ENCODE data around the gene MSH5. TPM values are rescaled to one million over a fixed set of nuclear protein-coding genes. Genes with fewer than 3 reads are reported as not detected.

Gene MSH5
- total and polyA plus RNA-seq, 9 of the 15 experiments (the other 6 are each of a cell fraction or from before 2014, with no cell fraction given): 12.5 to 104 (median 46.6) TPM

DNA sequence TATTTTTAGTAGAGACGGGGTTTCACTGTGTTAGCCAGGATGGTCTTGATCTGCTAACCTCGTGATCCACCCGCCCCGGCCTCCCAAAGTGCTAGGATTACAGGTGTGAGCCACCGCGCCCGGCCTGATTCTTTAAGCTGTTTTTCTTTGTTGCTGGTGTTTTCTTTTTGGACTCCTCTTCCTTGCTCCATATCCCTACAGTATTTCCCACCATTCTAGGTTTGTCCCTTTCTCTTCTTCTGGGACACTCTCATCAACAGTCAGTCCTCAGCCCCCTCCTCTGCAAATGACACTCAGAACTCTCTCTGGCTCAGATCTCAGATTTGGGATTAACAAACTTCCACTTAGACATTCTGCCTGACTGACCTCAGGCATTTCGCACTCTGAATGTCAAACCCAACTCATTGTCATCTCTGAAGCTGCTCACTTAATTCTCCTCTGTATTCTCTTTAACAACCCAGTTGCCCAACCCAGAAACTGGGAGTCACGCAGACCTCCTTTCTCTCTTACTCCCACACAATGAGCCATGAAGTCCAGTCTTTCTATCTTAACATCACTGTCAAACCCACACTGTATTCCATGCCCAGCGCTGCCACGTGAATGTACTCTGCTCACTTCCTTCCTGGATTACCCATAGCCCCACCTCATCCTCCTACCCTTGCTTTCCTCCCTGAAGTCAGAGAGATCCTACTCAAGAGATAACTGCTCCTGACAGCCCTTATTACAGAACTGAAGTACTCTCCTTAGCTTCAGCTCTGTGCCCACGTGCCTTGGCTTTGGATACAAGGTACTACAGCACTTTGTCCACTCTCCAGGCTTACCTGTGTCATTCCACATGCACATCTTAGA, 14.1 kb upstream of the MSH5 start (continued):
- TF ChIP-seq POU5F1 (IDR thresholded peaks at IDR 0.05; ENCODE audit: borderline replicate concordance, low read depth, low read length, partially characterized antibody): no peak
- TF ChIP-seq CTBP1 (IDR thresholded peaks at IDR 0.05; ENCODE audit: borderline replicate concordance): peak; percentile 68
- TF ChIP-seq MEF2A (IDR thresholded peaks at IDR 0.05; ENCODE audit: control insufficient read depth, low read depth, low read length): no peak
- no peak for TF ChIP-seq SP1 (CRISPR knock-in tag; IDR thresholded peaks at IDR 0.05)
- peak; percentile 83 for TF ChIP-seq MYNN (IDR thresholded peaks at IDR 0.05)
- no peak for TF ChIP-seq MYNN (CRISPR knock-in tag; IDR thresholded peaks at IDR 0.05)
- TF ChIP-seq PREB (CRISPR knock-in tag; IDR thresholded peaks at IDR 0.05): no peak
- peak; percentile 50; the same call in 1 of the 2 replicates for TF ChIP-seq HINFP (tag; conservative IDR thresholded peaks at IDR 0.05; ENCODE audit: low read depth)
- no peak for TF ChIP-seq U2AF1 (optimal IDR thresholded peaks at IDR 0.05; ENCODE audit: low read depth, low read length)
- peak; percentile 40 for TF ChIP-seq CREBBP (IDR thresholded peaks at IDR 0.05; ENCODE audit: low read depth, low read length)
- TF ChIP-seq SAFB (IDR thresholded peaks at IDR 0.05; ENCODE audit: borderline replicate concordance, low read depth, low read length): no peak
- TF ChIP-seq, protein P1, sequence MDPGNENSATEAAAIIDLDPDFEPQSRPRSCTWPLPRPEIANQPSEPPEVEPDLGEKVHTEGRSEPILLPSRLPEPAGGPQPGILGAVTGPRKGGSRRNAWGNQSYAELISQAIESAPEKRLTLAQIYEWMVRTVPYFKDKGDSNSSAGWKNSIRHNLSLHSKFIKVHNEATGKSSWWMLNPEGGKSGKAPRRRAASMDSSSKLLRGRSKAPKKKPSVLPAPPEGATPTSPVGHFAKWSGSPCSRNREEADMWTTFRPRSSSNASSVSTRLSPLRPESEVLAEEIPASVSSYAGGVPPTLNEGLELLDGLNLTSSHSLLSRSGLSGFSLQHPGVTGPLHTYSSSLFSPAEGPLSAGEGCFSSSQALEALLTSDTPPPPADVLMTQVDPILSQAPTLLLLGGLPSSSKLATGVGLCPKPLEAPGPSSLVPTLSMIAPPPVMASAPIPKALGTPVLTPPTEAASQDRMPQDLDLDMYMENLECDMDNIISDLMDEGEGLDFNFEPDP (CRISPR knock-in tag; IDR thresholded peaks at IDR 0.05): no peak
- TF ChIP-seq RNF2 (IDR thresholded peaks at IDR 0.05): no peak
- no peak for TF ChIP-seq ILF3 (IDR thresholded peaks at IDR 0.05; ENCODE audit: borderline replicate concordance)
- peak in 1 of 2 experiments; percentile 84; a peak in 2 of 4 replicates for TF ChIP-seq TEAD1 (CRISPR knock-in tag; IDR thresholded peaks at IDR 0.05)
- peak; percentile 78; the same call in 1 of the 2 replicates for TF ChIP-seq NR2F6 (CRISPR knock-in tag; IDR thresholded peaks at IDR 0.05)
- TF ChIP-seq NBN (IDR thresholded peaks at IDR 0.05; ENCODE audit: low read depth): no peak
- TF ChIP-seq, protein P2, sequence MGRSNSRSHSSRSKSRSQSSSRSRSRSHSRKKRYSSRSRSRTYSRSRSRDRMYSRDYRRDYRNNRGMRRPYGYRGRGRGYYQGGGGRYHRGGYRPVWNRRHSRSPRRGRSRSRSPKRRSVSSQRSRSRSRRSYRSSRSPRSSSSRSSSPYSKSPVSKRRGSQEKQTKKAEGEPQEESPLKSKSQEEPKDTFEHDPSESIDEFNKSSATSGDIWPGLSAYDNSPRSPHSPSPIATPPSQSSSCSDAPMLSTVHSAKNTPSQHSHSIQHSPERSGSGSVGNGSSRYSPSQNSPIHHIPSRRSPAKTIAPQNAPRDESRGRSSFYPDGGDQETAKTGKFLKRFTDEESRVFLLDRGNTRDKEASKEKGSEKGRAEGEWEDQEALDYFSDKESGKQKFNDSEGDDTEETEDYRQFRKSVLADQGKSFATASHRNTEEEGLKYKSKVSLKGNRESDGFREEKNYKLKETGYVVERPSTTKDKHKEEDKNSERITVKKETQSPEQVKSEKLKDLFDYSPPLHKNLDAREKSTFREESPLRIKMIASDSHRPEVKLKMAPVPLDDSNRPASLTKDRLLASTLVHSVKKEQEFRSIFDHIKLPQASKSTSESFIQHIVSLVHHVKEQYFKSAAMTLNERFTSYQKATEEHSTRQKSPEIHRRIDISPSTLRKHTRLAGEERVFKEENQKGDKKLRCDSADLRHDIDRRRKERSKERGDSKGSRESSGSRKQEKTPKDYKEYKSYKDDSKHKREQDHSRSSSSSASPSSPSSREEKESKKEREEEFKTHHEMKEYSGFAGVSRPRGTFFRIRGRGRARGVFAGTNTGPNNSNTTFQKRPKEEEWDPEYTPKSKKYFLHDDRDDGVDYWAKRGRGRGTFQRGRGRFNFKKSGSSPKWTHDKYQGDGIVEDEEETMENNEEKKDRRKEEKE (IDR thresholded peaks at IDR 0.05; ENCODE audit: borderline replicate concordance in 1 of 2, control insufficient read depth in 1 of 2, low read depth in 2 of 2, low read length in 1 of 2): no peak
- TF ChIP-seq, protein P3, sequence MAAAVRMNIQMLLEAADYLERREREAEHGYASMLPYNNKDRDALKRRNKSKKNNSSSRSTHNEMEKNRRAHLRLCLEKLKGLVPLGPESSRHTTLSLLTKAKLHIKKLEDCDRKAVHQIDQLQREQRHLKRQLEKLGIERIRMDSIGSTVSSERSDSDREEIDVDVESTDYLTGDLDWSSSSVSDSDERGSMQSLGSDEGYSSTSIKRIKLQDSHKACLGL (CRISPR knock-in tag; IDR thresholded peaks at IDR 0.05; ENCODE audit: borderline replicate concordance, poor library complexity, severe bottlenecking): peak; percentile 24
